GM19324 (cell line): Measurements from ENCODE around the gene AGBL4.

Experiments used
- ATAC-seq: cut with Tn5 transposase; IDR thresholded peaks from one replicate; pipeline ENCODE4 v1.9.1; 2021; ENCODE audit warnings: mild to moderate bottlenecking, moderate library complexity; ENCODE audit not compliant: unreplicated experiment, low FRiP score

The AGBL4 gene

GRCh38 chr1:48966583-48966982, 1057.2 kb downstream of the AGBL4 start:
- no peak for ATAC-seq

GRCh38 chr1:48960320-48960719, 1063.4 kb downstream of the AGBL4 start:
- ATAC-seq = no peak

- no peak for ATAC-seq
These were observed 1068.0 kb downstream of the AGBL4 start for GRCh38 chr1:48955774-48956173.

GRCh38 chr1:48953617-48954016, 1070.1 kb downstream of the AGBL4 start:
- no peak for ATAC-seq

- no peak for ATAC-seq
These were observed 1075.2 kb downstream of the AGBL4 start for GRCh38 chr1:48948562-48948961.

- no peak for ATAC-seq
These were observed 1075.8 kb downstream of the AGBL4 start for GRCh38 chr1:48947761-48948537.

GRCh38 chr1:48946070-48946469, 1077.7 kb downstream of the AGBL4 start:
- ATAC-seq = no peak

- ATAC-seq = no peak
These were observed 1078.9 kb downstream of the AGBL4 start for GRCh38 chr1:48944811-48945210.

- no peak for ATAC-seq
These were observed 1079.9 kb downstream of the AGBL4 start for GRCh38 chr1:48943826-48944225.

GRCh38 chr1:48943393-48943792, 1080.4 kb downstream of the AGBL4 start:
- no peak for ATAC-seq

GRCh38 chr1:48940962-48941732, 1082.6 kb downstream of the AGBL4 start:
- no peak for ATAC-seq

GRCh38 chr1:48940354-48940753, 1083.4 kb downstream of the AGBL4 start:
- no peak for ATAC-seq

- no peak for ATAC-seq
These were observed 1083.9 kb downstream of the AGBL4 start for GRCh38 chr1:48939828-48940227.

GRCh38 chr1:48939042-48939441, 1084.7 kb downstream of the AGBL4 start:
- ATAC-seq = no peak

- no peak for ATAC-seq
These were observed 1086.0 kb downstream of the AGBL4 start for GRCh38 chr1:48937732-48938131.

- no peak for ATAC-seq
These were observed 1087.3 kb downstream of the AGBL4 start for GRCh38 chr1:48936436-48936835.

- ATAC-seq = no peak
These were observed 1091.4 kb downstream of the AGBL4 start for GRCh38 chr1:48932366-48932765.

- no peak for ATAC-seq
These were observed 1092.1 kb downstream of the AGBL4 start for GRCh38 chr1:48931506-48932192.

GRCh38 chr1:48930011-48930410, 1093.7 kb downstream of the AGBL4 start:
- no peak for ATAC-seq

- ATAC-seq = no peak
These were observed 1099.7 kb downstream of the AGBL4 start for GRCh38 chr1:48924099-48924498.

- ATAC-seq = no peak
These were observed 1100.6 kb downstream of the AGBL4 start for GRCh38 chr1:48923116-48923515.
